Activated CD8-positive, alpha-beta T cell treated with anti-CD3 and anti-CD28 coated beads, Interleukin-2, amount 10 ng/mL, durations not matched to agents 7 days and 5 days (primary cell): ENCODE measurements around the gene PDE3A. TPM values are rescaled to one million over a fixed set of nuclear protein-coding genes. Genes with fewer than 3 reads are reported as not detected.
A peak's percentile ranks its signal among the peaks of the same experiment; 100 is the strongest.

ENCODE experiments used
- ATAC-seq: fragments of 150-1000 bp; cut with Tn5 transposase; one replicate; pipeline ENCODE4 v1.10.0; 2021; ENCODE audit warnings: moderate library complexity
- CTCF ChIA-PET: fragments of 350-600 bp; sonication (Branson Sonifier 250); formaldehyde crosslinking; loops from one replicate; lab custom pipeline; 2021; ENCODE audit warnings: antibody characterized with exemption; lab: Charles Lee
- POLR2A ChIA-PET: fragments of 350-600 bp; sonication (Branson Sonifier 250); formaldehyde crosslinking; loops from one replicate; lab custom pipeline; 2021; ENCODE audit warnings: antibody characterized with exemption; lab: Charles Lee
- DNase-seq: peaks from one replicate; pipeline ENCODE4 v3.0.0-alpha.2; 2020
- H3K27ac Mint-ChIP-seq: one replicate; pipeline ENCODE4 v1.8.0; 2021; ENCODE audit warnings: mild to moderate bottlenecking, mixed read lengths
- H3K27me3 Mint-ChIP-seq: one replicate; pipeline ENCODE4 v1.8.0; 2021; ENCODE audit warnings: low read depth, mixed read lengths
- H3K36me3 Mint-ChIP-seq: one replicate; pipeline ENCODE4 v1.8.0; 2021; ENCODE audit warnings: low read depth, mixed read lengths
- H3K4me1 Mint-ChIP-seq: one replicate; pipeline ENCODE4 v1.8.0; 2021; ENCODE audit warnings: low read depth, mixed read lengths
- H3K4me3 Mint-ChIP-seq: one replicate; pipeline ENCODE4 v1.8.0; 2021; ENCODE audit warnings: mild to moderate bottlenecking, mixed read lengths
- H3K9me3 Mint-ChIP-seq: one replicate; pipeline ENCODE4 v1.8.0; 2022; ENCODE audit warnings: mixed read lengths; ENCODE audit not compliant: insufficient read depth
- total RNA-seq, 2 experiments: library from RNA; stranded (reverse); gene quantifications; one replicate each; pipeline ENCODE4 v1.2.3, GENCODE V29; 2021

Gene PDE3A
- total RNA-seq, 2 experiments from 2014 or later: not detected

DNA sequence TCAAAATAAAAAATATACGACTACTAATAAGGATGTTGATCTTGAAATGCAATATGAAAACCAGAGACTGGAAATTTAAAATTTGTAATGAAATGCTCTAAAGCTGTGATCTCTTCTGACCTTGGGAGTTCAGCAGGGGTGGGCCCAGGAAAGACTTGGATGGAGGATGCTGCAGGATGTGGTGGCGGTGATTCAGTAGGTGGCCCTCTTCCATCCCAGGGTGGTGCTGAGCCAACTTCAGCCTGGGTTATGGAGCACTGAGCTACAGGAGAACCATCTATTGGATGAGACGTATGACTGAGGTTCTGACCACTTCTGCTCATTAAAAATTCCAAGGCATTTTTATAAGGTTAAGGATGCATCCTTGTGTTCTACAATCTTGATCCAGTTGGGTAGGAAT is 6.9 kb upstream of the PDE3A start:
- CTCF ChIA-PET: no interaction called here
- no peaks in the 10 kb centered on the region for H3K9me3 Mint-ChIP-seq
- H3K4me3 Mint-ChIP-seq: no peak overlapping the region
- H3K27me3 Mint-ChIP-seq: peaks cover 8% of the 10 kb centered on the region
- no peaks in the 10 kb centered on the region for H3K4me1 Mint-ChIP-seq
- DNase-seq: no peak
- no peaks in the 10 kb centered on the region for H3K36me3 Mint-ChIP-seq
- ATAC-seq: no peak
- H3K27ac Mint-ChIP-seq: no peak overlapping the region
- POLR2A ChIA-PET: no interaction called here

DNA sequence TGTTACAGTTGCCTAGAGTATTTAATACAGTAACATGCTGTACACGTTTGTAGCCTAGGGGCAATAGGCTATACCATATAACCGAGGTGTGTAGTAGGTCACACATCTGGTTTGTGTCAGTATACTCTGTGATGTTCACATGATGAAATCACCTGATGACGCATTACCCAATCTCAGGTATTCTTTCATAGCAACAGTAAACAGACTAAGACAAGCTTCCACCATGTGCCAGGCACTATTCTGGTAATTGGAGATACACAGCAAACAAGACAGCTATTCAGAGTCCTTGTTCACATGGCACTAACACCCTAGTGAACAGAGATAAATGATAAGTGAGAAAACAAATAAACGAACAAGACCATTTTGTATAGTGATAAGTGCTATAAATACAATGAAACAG is 3.8 kb upstream of the PDE3A start:
- DNase-seq (no peak), ATAC-seq (no peak)
- Mint-ChIP-seq H3K36me3 (no peaks in the 10 kb centered on the region), H3K27me3 (peaks cover 31% of the 10 kb centered on the region), H3K9me3 (no peaks in the 10 kb centered on the region), H3K4me3 (no peak overlapping the region), H3K27ac (no peak overlapping the region), H3K4me1 (peaks cover 8% of the 10 kb centered on the region)
- ChIA-PET CTCF (interaction anchor here (0.8 kb wide), 1 partner anchor 139 kb away, joined by 3 read pairs; no protein-coding TSS in a partner anchor), POLR2A (interaction anchor here (0.6 kb wide), 1 partner anchor 1208 kb away, joined by 3 read pairs; no protein-coding TSS in a partner anchor)

GRCh38 chr12:20366776-20367409 is 1.4 kb upstream of the PDE3A start:
- no peak overlapping the region for H3K27ac Mint-ChIP-seq
- peaks cover 14% of the 10 kb centered on the region for H3K4me1 Mint-ChIP-seq
- POLR2A ChIA-PET: no interaction called here
- H3K9me3 Mint-ChIP-seq: no peaks in the 10 kb centered on the region
- no peak for DNase-seq
- no peak for ATAC-seq
- no peak overlapping the region for H3K4me3 Mint-ChIP-seq
- CTCF ChIA-PET: no interaction called here
- peaks cover 50% of the 10 kb centered on the region for H3K27me3 Mint-ChIP-seq
- H3K36me3 Mint-ChIP-seq: no peaks in the 10 kb centered on the region

DNA sequence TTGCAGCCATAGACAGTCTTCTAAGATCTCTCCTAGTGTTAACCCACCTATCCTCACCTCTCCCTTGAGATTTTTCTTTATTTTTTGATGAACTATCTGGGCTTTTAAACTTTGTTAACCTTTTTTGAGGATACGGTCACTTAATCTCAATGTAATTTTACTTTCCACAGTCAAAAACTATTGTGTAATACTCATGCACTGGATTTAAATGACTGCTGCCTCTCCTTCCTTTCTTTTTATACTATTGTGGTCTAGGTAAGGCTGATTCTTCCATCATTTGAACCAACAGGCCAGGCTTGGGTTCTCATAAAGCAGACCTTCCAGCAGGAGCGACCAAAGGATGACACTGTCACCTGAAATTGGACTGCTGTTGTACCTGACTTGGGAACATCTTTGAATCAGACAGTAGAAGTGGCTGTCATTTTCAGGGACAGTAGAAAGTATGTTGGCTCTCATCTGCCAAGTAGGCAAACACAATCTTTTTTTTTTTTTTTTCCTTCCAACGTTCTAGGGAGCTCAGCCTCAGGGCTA is 689 bp upstream of the PDE3A start:
- peaks cover 14% of the 10 kb centered on the region for H3K4me1 Mint-ChIP-seq
- H3K36me3 Mint-ChIP-seq: no peaks in the 10 kb centered on the region
- H3K9me3 Mint-ChIP-seq: no peaks in the 10 kb centered on the region
- POLR2A ChIA-PET: no interaction called here
- ATAC-seq (no peak), DNase-seq (no peak)
- H3K4me3 Mint-ChIP-seq: no peak overlapping the region
- peaks cover 54% of the 10 kb centered on the region for H3K27me3 Mint-ChIP-seq
- CTCF ChIA-PET: no interaction called here
- no peak overlapping the region for H3K27ac Mint-ChIP-seq

DNA sequence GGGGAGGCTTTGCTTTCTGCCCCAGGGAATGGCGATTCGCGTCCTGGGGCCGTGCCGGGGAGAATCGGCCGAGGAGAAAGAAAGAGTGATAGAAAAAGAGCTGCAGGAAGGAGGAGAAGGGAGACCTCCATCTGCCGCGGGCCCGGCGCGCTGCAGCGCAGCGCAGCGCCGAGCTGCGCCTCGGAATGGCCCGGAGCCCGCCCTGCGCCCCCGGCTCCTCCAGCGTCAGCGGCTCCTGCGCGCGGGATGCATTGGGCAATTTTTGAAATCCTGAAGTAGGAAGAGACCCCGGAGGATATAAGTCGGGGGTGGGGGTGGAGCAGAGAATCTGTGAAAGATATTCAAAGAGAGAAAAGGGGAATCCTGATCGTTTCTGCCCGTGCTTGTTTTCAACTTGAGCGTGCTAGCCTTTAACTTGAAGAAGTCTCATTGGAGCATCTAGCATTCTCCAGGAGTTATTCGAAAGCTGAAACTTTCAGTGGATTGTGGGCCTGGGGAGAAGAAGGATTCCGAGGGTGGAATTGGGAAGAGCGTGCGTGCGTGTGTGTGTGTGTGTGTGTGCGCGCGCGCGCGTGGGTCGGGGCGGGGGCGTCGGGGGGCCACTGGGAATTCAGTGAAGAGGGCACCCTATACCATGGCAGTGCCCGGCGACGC is 441 bp downstream of the PDE3A start:
- ATAC-seq: peak; percentile 27
- POLR2A ChIA-PET: no interaction called here
- peaks cover 57% of the 10 kb centered on the region for H3K27me3 Mint-ChIP-seq

GRCh38 chr12:20369305-20370013 is 1.1 kb downstream of the PDE3A start:
- no peaks in the 10 kb centered on the region for H3K9me3 Mint-ChIP-seq
- no peaks in the 10 kb centered on the region for H3K36me3 Mint-ChIP-seq
- CTCF ChIA-PET: no interaction called here
- peaks cover 14% of the 10 kb centered on the region for H3K4me1 Mint-ChIP-seq
- POLR2A ChIA-PET: no interaction called here
- peak overlapping the region; percentile 46 for H3K4me3 Mint-ChIP-seq
- no peak for DNase-seq
- ATAC-seq: peak; percentile 64
- H3K27me3 Mint-ChIP-seq: peaks cover 60% of the 10 kb centered on the region
- H3K27ac Mint-ChIP-seq: no peak overlapping the region

More for the DNA sequence above, 441 bp downstream of the PDE3A start:
- H3K36me3 Mint-ChIP-seq: no peaks in the 10 kb centered on the region
- CTCF ChIA-PET: no interaction called here
- H3K4me1 Mint-ChIP-seq: peaks cover 14% of the 10 kb centered on the region
- no peak overlapping the region for H3K27ac Mint-ChIP-seq
- DNase-seq: no peak
- no peaks in the 10 kb centered on the region for H3K9me3 Mint-ChIP-seq
- H3K4me3 Mint-ChIP-seq: peak overlapping the region; percentile 2

GRCh38 chr12:20370014-20370386 is 1.7 kb downstream of the PDE3A start:
- no peaks in the 10 kb centered on the region for H3K9me3 Mint-ChIP-seq
- H3K27me3 Mint-ChIP-seq: peaks cover 63% of the 10 kb centered on the region
- no peak overlapping the region for H3K27ac Mint-ChIP-seq
- H3K4me3 Mint-ChIP-seq: no peak overlapping the region
- no peak for DNase-seq
- POLR2A ChIA-PET: no interaction called here
- CTCF ChIA-PET: interaction anchor here (0.6 kb wide), 1 partner anchor 175 kb away, joined by 3 read pairs; no protein-coding TSS in a partner anchor
- no peak for ATAC-seq
- H3K36me3 Mint-ChIP-seq: no peaks in the 10 kb centered on the region
- H3K4me1 Mint-ChIP-seq: peaks cover 14% of the 10 kb centered on the region

DNA sequence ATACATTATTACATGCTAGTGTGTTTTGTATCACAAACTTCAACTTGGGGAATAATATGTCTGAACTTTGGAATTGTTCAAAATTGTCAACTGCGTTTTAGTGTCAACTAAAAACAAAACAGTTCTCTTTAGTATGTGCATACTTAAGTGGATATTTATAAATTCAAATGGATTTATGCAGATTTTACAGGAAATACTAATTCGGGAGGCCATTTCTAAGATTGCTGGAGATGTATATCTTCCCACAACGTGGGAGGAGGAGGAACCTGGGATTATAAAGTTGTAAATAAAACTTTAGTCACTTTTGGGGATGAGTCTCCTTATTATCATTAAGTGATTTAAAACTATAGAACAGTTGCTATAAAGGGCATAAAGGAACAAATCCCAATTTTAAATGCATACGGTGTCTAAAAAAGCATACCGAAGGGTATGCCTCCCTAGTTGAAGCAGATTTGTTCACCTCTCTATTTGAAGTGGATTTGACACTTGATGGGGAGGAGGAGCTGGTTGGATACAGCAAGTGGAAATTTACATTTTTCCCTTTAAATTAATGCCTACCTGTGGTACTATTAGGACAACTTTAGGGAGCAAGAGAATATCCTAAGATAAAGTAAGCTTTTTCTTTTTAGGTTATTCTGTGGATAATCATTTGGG is 2.7 kb downstream of the PDE3A start:
- H3K4me1 Mint-ChIP-seq: peaks cover 14% of the 10 kb centered on the region
- H3K27me3 Mint-ChIP-seq: peaks cover 58% of the 10 kb centered on the region
- ATAC-seq: no peak
- H3K36me3 Mint-ChIP-seq: no peaks in the 10 kb centered on the region
- H3K4me3 Mint-ChIP-seq: no peak overlapping the region
- no peak overlapping the region for H3K27ac Mint-ChIP-seq
- ChIA-PET CTCF (interaction anchor here (0.6 kb wide), 1 partner anchor 174 kb away, joined by 3 read pairs; no protein-coding TSS in a partner anchor), POLR2A (no interaction called here)
- H3K9me3 Mint-ChIP-seq: no peaks in the 10 kb centered on the region
- no peak for DNase-seq

GRCh38 chr12:20372326-20373096 is 4.2 kb downstream of the PDE3A start:
- Mint-ChIP-seq H3K36me3 (no peaks in the 10 kb centered on the region), H3K4me3 (no peak overlapping the region), H3K27me3 (peaks cover 51% of the 10 kb centered on the region), H3K4me1 (peaks cover 14% of the 10 kb centered on the region), H3K27ac (no peak overlapping the region), H3K9me3 (no peaks in the 10 kb centered on the region)
- ATAC-seq (no peak), DNase-seq (no peak)
- ChIA-PET POLR2A (no interaction called here), CTCF (no interaction called here)

GRCh38 chr12:20374795-20375194 is 6.5 kb downstream of the PDE3A start:
- Mint-ChIP-seq H3K4me3 (no peak overlapping the region), H3K27me3 (peaks cover 31% of the 10 kb centered on the region), H3K27ac (no peak overlapping the region), H3K9me3 (no peaks in the 10 kb centered on the region), H3K36me3 (no peaks in the 10 kb centered on the region), H3K4me1 (peaks cover 3% of the 10 kb centered on the region)
- ATAC-seq (no peak), DNase-seq (no peak)
- CTCF ChIA-PET: no interaction called here
- POLR2A ChIA-PET: no interaction called here

- no peaks in the 10 kb centered on the region for H3K36me3 Mint-ChIP-seq
- H3K4me3 Mint-ChIP-seq: no peak overlapping the region
- DNase-seq (no peak), ATAC-seq (no peak)
- H3K27me3 Mint-ChIP-seq: peaks cover 24% of the 10 kb centered on the region
- no peak overlapping the region for H3K27ac Mint-ChIP-seq
- ChIA-PET CTCF (no interaction called here), POLR2A (no interaction called here)
- no peaks in the 10 kb centered on the region for H3K9me3 Mint-ChIP-seq
- no peaks in the 10 kb centered on the region for H3K4me1 Mint-ChIP-seq
Observed at GRCh38 chr12:20375560-20375959, 7.2 kb downstream of the PDE3A start.
